ENCODE measurements around the gene OR10G3.

DNA sequence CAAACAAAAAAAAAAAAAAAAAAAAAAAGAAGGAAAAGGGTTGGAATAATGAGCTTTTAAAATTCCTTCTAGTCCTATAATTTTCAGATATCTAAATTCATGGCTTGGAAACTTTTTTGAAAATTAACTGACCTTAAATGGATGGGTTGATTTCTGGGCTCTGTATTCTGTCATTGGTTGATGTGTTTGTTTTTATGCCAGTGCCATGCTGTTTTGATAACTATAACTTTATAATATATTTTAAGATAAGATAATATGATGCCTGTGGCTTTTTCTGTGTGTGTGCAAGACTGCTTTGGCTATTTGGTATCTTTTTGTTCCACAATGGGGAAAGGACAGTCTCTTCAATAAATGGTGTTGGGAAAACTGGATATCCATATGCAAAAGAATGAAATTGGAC is 7.3 kb downstream of the OR10G3 start:
- TF ChIP-seq CTCF (IDR thresholded peaks at IDR 0.05) (no peak), POLR2A (IDR thresholded peaks at IDR 0.05) (no peak), POLR2AphosphoS5 (IDR thresholded peaks at IDR 0.05) (no peak)
